ENCODE data around the gene HSPBP1. TPM values are rescaled to one million over a fixed set of nuclear protein-coding genes. Genes with fewer than 3 reads are reported as not detected.

The HSPBP1 gene
- total RNA-seq, 4 donors from 2014 or later = 24.2 to 48.4 (median 31.2) TPM

DNA sequence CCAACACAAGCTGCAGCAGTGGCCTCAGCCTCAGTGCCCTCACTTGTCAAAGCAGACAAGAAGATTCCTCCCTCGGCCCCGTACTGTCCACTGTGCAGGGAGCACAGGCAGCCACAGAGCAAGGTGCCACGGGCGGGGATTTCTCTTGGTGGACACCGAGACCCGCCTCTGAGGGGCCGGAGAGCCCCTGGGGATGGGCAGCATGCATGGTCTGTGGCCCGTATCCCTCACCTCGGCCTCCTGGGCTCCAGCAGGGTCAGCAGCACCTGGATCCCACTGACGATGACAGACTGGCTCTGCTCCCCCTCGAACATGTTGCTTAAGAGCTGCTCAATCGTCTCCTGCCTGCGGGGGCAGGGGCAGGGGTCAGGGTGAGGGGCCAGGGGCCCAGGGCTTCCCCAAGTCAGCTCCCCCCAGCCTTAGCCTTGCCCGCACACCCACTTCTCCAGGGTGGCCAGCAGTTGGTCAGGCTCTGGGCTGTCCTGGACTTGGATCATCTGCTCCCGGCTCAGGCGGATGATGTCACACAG is 37.9 kb downstream of the HSPBP1 start:
- DNase-seq = no peak
- no peaks in the 10 kb centered on the region for H3K27me3 ChIP-seq
- H3K4me3 ChIP-seq (replicated peaks in 1 of 3) = no peak overlapping the region
- H3K9me3 ChIP-seq = no peaks in the 10 kb centered on the region
- intact Hi-C loops (cut with DNase I) = no loop called here
- TF ChIP-seq, protein P1, sequence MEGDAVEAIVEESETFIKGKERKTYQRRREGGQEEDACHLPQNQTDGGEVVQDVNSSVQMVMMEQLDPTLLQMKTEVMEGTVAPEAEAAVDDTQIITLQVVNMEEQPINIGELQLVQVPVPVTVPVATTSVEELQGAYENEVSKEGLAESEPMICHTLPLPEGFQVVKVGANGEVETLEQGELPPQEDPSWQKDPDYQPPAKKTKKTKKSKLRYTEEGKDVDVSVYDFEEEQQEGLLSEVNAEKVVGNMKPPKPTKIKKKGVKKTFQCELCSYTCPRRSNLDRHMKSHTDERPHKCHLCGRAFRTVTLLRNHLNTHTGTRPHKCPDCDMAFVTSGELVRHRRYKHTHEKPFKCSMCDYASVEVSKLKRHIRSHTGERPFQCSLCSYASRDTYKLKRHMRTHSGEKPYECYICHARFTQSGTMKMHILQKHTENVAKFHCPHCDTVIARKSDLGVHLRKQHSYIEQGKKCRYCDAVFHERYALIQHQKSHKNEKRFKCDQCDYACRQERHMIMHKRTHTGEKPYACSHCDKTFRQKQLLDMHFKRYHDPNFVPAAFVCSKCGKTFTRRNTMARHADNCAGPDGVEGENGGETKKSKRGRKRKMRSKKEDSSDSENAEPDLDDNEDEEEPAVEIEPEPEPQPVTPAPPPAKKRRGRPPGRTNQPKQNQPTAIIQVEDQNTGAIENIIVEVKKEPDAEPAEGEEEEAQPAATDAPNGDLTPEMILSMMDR (IDR thresholded peaks at IDR 0.05) = no peak
- no peak for TF ChIP-seq POLR2A (IDR thresholded peaks at IDR 0.05)
- H3K36me3 ChIP-seq = peaks cover 89 to 91% of the 10 kb centered on the region in 2 donors
- H3K27ac ChIP-seq = no peak overlapping the region
- no peaks in the 10 kb centered on the region for H3K4me1 ChIP-seq
- 93 to 97% methylated on average over 5 to 16 of the region's 16 CpGs for WGBS, 2 donors

DNA sequence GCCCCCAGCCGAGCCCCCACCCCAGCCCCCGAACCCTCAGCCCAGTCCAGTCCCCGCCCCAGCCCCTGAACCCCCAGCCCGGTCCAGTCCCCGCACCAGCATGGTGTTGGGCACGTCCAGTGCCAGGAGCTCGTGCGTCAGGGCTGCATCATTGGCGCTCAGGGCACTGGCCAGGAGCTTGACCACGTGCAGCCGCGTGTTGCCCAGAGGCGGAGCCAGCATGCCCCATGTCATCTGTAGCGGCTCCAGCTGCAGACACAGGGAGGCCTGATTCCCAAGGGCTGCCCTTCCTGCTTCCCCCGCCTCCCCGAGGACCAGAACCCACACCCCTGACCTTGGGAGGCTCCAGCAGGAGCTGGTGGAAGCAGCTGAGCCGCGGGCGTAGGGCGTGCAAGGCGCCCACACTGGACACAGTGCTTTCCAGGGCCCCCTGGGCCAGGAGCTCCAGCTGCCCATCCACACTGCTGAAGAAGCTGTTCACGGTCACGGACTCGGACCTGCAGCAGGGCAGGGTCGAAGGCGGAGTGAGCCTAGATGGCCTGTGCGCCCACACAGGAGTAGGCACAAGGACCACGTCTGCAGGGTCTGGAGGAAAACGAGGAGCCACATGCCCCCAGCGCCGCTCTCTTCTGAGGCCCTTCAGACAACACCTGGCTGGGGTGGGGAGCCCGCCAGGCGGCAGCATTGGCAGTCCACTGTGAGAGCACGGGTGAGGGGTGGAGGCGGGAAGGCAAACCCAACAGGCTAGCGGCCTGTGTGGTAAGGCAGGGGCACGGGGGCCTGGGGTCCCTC is 38.6 kb downstream of the HSPBP1 start:
- no peak overlapping the region for H3K27ac ChIP-seq
- no peak overlapping the region for H3K4me3 ChIP-seq (replicated peaks in 1 of 3)
- no peak for DNase-seq
- no peaks in the 10 kb centered on the region for H3K27me3 ChIP-seq
- H3K36me3 ChIP-seq = peaks cover 90 to 92% of the 10 kb centered on the region in 2 donors
- intact Hi-C loops (cut with DNase I) = no loop called here
- 95 to 96% methylated on average over 19 to 20 of the region's 37 CpGs for WGBS, 2 donors
- H3K4me1 ChIP-seq = no peaks in the 10 kb centered on the region
- TF ChIP-seq, protein P1 (IDR thresholded peaks at IDR 0.05) = no peak
- no peak for TF ChIP-seq POLR2A (IDR thresholded peaks at IDR 0.05)
- H3K9me3 ChIP-seq = no peaks in the 10 kb centered on the region

DNA sequence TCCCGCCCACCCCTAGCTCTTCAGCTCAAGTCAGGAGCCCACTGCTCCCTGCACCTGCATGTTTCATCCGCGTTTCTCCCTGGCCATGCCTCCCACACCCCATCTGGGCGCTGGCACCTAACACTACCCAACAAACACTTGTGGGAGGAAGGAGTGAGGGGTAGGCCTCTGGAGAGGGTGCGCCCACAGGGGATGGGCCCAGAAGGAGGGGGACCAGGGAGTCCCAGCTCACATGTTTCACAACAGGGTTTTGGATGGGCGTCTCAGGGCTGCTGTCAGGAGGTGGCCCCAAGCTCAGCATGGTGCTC is 39.2 kb downstream of the HSPBP1 start:
- peaks cover 91 to 92% of the 10 kb centered on the region in 2 donors for H3K36me3 ChIP-seq
- no peaks in the 10 kb centered on the region for H3K4me1 ChIP-seq
- H3K9me3 ChIP-seq = no peaks in the 10 kb centered on the region
- DNase-seq = no peak
- no peak overlapping the region for H3K4me3 ChIP-seq (replicated peaks in 1 of 3)
- WGBS, 2 donors = 91 to 95% methylated on average over 6 of the region's 6 CpGs
- no peaks in the 10 kb centered on the region for H3K27me3 ChIP-seq
- no peak overlapping the region for H3K27ac ChIP-seq
- intact Hi-C loops (cut with DNase I) = no loop called here
- no peak for TF ChIP-seq POLR2A (IDR thresholded peaks at IDR 0.05)
- TF ChIP-seq, protein P1 (IDR thresholded peaks at IDR 0.05) = no peak

DNA sequence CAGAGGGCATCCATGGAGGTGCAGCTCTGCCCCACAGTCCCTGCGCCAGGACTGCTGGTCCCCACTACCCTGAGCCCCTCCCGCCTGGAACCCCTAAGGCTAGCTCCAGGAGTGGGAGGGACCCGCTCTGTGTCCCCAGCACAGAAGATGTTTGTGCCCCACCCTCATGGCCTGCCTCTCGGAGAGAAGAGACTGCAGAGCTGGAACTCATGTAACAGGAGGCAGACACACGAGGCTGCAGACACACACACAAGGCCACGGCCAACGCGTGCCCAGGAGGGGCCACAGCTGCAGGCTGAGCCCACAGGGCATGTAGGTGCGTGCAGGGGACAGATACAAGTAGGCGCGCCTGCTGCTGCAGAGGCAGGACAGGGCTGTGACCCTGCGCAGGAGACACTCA is 40.9 kb downstream of the HSPBP1 start:
- Histone ChIP-seq H3K27ac (no peak overlapping the region), H3K9me3 (no peaks in the 10 kb centered on the region), H3K27me3 (no peaks in the 10 kb centered on the region), H3K4me1 (no peaks in the 10 kb centered on the region), H3K36me3 (peaks cover 75 to 86% of the 10 kb centered on the region in 2 donors), H3K4me3 (replicated peaks in 1 of 3) (no peak overlapping the region)
- intact Hi-C loops (cut with DNase I) = no loop called here
- WGBS, 2 donors = 94% methylated on average over 9 to 11 of the region's 12 CpGs
- no peak for DNase-seq
- TF ChIP-seq, protein P1 (IDR thresholded peaks at IDR 0.05) = no peak
- TF ChIP-seq POLR2A (IDR thresholded peaks at IDR 0.05) = no peak

DNA sequence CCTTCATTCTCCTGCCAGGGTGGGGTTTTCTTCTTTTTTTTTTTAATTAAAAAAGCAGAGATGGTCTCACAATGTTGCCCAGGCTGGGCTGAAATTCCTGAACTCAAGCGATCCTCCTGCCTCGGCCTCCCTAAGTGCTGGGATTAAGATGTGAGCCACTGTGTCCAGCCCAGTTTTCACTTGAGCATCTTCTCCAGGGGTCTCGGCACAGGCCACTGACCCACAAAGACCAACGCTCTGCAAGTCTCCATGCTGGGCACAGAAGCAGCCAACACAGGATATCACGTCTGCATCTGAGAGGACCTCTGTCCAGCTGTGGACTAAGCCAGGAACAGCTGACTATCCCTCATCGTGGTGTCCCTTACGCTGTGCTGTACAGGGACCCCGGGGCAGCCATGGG is 41.9 kb downstream of the HSPBP1 start:
- no peak overlapping the region for H3K27ac ChIP-seq
- no peak for TF ChIP-seq POLR2A (IDR thresholded peaks at IDR 0.05)
- TF ChIP-seq, protein P1 (IDR thresholded peaks at IDR 0.05) = no peak
- 92 to 97% methylated on average over 5 to 7 of the region's 8 CpGs for WGBS, 2 donors
- intact Hi-C loops (cut with DNase I) = no loop called here
- no peaks in the 10 kb centered on the region for H3K4me1 ChIP-seq
- peaks cover 70 to 80% of the 10 kb centered on the region in 2 donors for H3K36me3 ChIP-seq
- no peaks in the 10 kb centered on the region for H3K27me3 ChIP-seq
- H3K9me3 ChIP-seq = no peaks in the 10 kb centered on the region
- DNase-seq = no peak
- H3K4me3 ChIP-seq (replicated peaks in 1 of 3) = no peak overlapping the region
